RWPE1 (cell line): ENCODE results near the gene HS3ST5.

Experiments
- CTCF ChIA-PET: fragments of 350-600 bp; sonication (Branson Sonifier 250); formaldehyde crosslinking; extraction: SDS; loops from one replicate; lab custom pipeline; 2021; lab: Yijun Ruan, JAX
- POLR2A ChIA-PET: fragments of 400-600 bp; formaldehyde crosslinking; extraction: SDS; loops from one replicate; lab custom pipeline; 2020; ENCODE audit warnings: antibody characterized with exemption; ENCODE audit not compliant: low non-redundant PET; lab: Yijun Ruan, JAX
- DNase-seq: peaks from one replicate; pipeline ENCODE4 v3.0.0; 2012; ENCODE audit warnings: low spot score
- H3K27ac ChIP-seq: fragments of 450-650 bp; 2 replicates; pipeline ENCODE4 v1.5.1; 2017
- CTCF ChIP-seq: fragments of 450-650 bp; conservative IDR thresholded peaks from 2 replicates; pipeline ENCODE4 v1.5.1; 2017; ENCODE audit warnings: low read depth, mild to moderate bottlenecking

The HS3ST5 gene

GRCh38 chr6:114210467-114210866, 132.4 kb downstream of the HS3ST5 start:
- no peak for DNase-seq
- no peak overlapping the region for H3K27ac ChIP-seq

GRCh38 chr6:114203460-114203859, 139.4 kb downstream of the HS3ST5 start:
- no peak for DNase-seq
- no peak overlapping the region for H3K27ac ChIP-seq
- ChIA-PET CTCF (no interaction called here), POLR2A (no interaction called here)
- no peak for TF ChIP-seq CTCF

More at GRCh38 chr6:114210467-114210866, 132.4 kb downstream of the HS3ST5 start:
- no peak for TF ChIP-seq CTCF
- CTCF ChIA-PET, result no interaction called here
- POLR2A ChIA-PET, result no interaction called here

GRCh38 chr6:114202389-114202788, 140.4 kb downstream of the HS3ST5 start:
- ChIA-PET POLR2A (no interaction called here), CTCF (no interaction called here)
- H3K27ac ChIP-seq, result no peak overlapping the region
- TF ChIP-seq CTCF, result no peak
- DNase-seq, result no peak

DNA sequence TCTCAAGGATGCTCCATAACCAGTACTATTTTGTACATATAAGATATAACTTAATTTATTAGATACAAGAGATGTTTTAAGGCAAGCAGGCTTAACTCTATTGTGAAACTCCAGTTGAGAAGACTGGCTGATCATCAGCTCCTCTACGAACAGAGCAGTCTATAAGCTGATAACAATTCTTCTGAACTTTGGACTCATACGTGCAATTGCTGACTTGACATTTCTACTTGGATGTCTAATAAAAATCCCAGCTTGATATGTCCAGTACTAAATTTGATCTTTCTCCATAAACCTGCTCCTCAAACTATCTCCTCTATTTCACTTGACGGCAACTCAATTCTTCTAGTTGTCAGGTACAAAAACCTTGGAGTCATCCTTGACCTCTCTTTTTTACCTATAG, 141.9 kb downstream of the HS3ST5 start:
- H3K27ac ChIP-seq, result no peak overlapping the region
- ChIA-PET CTCF (no interaction called here), POLR2A (no interaction called here)
- no peak for TF ChIP-seq CTCF
- no peak for DNase-seq

DNA sequence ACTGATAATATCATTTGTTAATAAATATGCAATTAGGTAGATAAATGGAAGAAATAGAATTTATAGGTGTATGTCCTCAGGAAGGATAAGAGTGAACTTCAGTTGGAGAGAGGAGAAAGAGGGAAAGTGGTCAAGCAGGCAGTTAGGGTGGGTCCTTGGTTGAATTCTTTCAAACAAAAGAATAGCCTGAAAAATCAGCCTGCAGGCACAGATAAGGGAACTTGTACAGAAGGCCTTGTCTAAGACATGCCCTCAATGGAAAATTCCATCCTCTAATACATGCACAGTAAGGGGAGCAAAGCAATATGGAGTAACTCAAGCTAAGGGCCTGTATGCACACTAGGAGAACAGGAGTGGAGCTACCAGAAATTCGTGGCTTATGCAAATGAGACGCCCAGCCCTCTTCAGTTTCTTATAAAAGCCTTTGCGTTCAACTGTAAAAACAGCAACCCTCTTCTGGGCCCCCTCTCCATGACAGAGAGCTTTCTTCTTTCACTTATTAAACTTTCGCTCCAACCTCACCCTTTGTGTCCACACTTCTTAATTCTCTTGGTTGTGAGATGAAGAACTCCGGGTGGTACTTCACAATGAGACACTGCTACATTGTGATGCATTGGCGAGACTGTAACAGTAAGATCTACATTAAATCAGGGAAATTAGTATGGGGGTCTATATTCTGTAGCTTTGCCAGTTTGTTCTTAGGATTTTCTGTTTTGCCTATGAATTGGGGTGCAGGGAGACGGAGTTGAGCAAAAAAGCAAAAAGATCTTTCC, 147.0 kb downstream of the HS3ST5 start:
- ChIA-PET POLR2A (no interaction called here), CTCF (no interaction called here)
- H3K27ac ChIP-seq, result no peak overlapping the region
- no peak for TF ChIP-seq CTCF
- no peak for DNase-seq

DNA sequence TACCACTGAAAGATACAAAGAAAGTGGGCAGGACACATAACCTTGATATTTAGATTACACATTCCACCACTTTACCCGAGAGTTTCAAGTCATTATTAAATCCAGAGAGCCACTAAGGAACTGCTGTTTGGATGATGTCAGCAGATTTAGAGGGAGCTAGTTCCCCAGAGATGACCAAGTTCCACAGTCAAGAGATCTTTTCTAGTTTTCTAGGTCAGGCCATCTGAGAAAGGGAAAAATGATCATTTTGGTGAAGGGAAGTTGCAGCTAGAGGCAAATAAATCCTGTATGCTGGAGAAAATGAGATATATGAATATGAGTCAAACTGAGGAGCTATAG, 147.8 kb downstream of the HS3ST5 start:
- no peak for DNase-seq
- no peak for TF ChIP-seq CTCF
- POLR2A ChIA-PET, result no interaction called here
- no peak overlapping the region for H3K27ac ChIP-seq
- CTCF ChIA-PET, result no interaction called here
